Sigmoid colon (tissue), 7 donors: ENCODE measurements around the gene SEMA3F. TPM values are rescaled to one million over a fixed set of nuclear protein-coding genes. Genes with fewer than 3 reads are reported as not detected.

Experiments used
- DNase-seq: peaks from one replicate; pipeline ENCODE4 v3.0.0-alpha.2; 2019
- H3K27ac ChIP-seq, 4 donors: fragments of 200-600 bp; sonication (generic); one replicate each; pipeline ENCODE4 v1.5.1; 2016 to 2019; ENCODE audit warnings: mild to moderate bottlenecking in 1 of 4
- H3K27me3 ChIP-seq, 3 donors: fragments of 200-600 bp; sonication (generic); one replicate each; pipeline ENCODE4 v1.5.1; 2019; ENCODE audit warnings: mild to moderate bottlenecking in 1 of 3
- H3K36me3 ChIP-seq, 4 donors: fragments of 200-600 bp; sonication (generic); one replicate each; pipeline ENCODE4 v1.5.1; 2016 to 2019
- H3K4me1 ChIP-seq, 4 donors: fragments of 200-600 bp; sonication (generic); one replicate each; pipeline ENCODE4 v1.5.1; 2017 to 2019
- H3K4me3 ChIP-seq, 4 donors: fragments of 200-600 bp; sonication (generic); one replicate each; pipeline ENCODE4 v1.5.1; 2017 to 2019; ENCODE audit warnings: mild to moderate bottlenecking in 2 of 4, moderate library complexity in 1 of 4
- H3K9me3 ChIP-seq, 4 donors: fragments of 200-600 bp in 3 of 4; sonication (generic) in 3 of 4; one replicate each; pipeline versions ENCODE4 v1.5.1 to v1.6.1; 2013 to 2019
- EP300 ChIP-seq, 4 donors: sonication (generic); formaldehyde crosslinking; IDR thresholded peaks; one replicate each; pipeline ENCODE4 v1.6.1; 2017; ENCODE audit warnings: antibody characterized with exemption in 4 of 4
- POLR2A ChIP-seq, 2 donors: fragments of 450-650 bp; IDR thresholded peaks; one replicate each; pipeline ENCODE4 v1.6.1; 2016; ENCODE audit warnings: antibody characterized with exemption in 2 of 2, mild to moderate bottlenecking in 2 of 2, moderate library complexity in 2 of 2
- POLR2AphosphoS5 ChIP-seq, 4 donors: sonication (generic); formaldehyde crosslinking; IDR thresholded peaks; one replicate each; pipeline ENCODE4 v1.6.1; 2017; ENCODE audit warnings: antibody characterized with exemption in 4 of 4
- WGBS, 2 donors: extraction: QIAGEN DNeasy Blood & Tissue Kit; methylation state at CpG; one replicate each; pipeline ENCODE4 v1.1.7; 2013; 5-methylcytosine and 5-hydroxymethylcytosine counted together
- intact Hi-C: fragments of 100-400 bp; cut with DNase I; formaldehyde crosslinking; loops from one replicate; pipeline ENCODE4 v1.15.1; 2023
- polyA plus RNA-seq, 3 donors: library from polyadenylated mRNA; stranded (reverse); fragments of 200-250 nt; gene quantifications; one replicate each; pipeline ENCODE4 v1.2.3, GENCODE V29; 2013
- total RNA-seq, 4 donors: library from RNA; depleted of rRNA; stranded (reverse); fragments of >200 nt; gene quantifications; one replicate each; pipeline ENCODE4 v1.1.0, GENCODE V29; 2016
- TF ChIP-seq, protein P1 (sequence below), 4 experiments: fragments of 450-650 bp in 3 of 4; fragments of 200-600 bp in 1 of 4; IDR thresholded peaks; one replicate each; pipeline ENCODE4 v1.5.1; 2016 to 2019; ENCODE audit warnings: antibody characterized with exemption in 4 of 4, mild to moderate bottlenecking in 3 of 4, moderate library complexity in 2 of 4
- donor health status: healthy with polysubstance abuse.
- donor health status: Bipolar disorder and iron deficiency.
- donor health status: healthy.

Gene SEMA3F
- total and polyA plus RNA-seq, 7 donors, result 0.60 to 12.3 (median 7.5) TPM

DNA sequence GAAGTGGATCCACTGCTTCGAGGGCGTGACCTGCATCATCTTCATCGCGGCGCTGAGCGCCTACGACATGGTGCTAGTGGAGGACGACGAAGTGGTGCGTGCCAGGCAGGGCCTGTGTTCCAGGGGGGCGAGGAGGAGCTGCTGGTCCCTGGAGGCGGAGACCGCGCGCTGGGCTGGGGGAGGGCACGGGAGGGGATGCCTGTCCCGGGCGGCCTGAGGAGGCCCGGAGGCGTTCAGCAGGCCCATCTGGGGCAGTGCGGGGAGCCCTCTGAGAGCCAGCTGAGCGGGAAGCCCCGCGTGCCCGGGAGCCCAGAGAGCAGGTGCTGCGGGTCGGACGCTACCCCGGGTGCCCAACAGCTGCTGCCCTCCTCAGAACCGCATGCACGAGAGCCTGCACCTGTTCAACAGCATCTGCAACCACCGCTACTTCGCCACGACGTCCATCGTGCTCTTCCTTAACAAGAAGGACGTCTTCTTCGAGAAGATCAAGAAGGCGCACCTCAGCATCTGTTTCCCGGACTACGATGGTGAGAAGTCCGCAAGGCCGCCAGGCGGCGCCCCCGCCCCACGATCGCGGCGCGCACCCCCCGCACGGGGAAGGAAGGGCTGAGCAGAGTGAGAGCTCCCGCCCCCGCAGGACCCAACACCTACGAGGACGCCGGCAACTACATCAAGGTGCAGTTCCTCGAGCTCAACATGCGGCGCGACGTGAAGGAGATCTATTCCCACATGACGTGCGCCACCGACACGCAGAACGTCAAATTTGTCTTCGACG lies 39.2 kb downstream of the SEMA3F start:
- TF ChIP-seq POLR2AphosphoS5 (IDR thresholded peaks at IDR 0.05), result no peak
- TF ChIP-seq, protein P1, sequence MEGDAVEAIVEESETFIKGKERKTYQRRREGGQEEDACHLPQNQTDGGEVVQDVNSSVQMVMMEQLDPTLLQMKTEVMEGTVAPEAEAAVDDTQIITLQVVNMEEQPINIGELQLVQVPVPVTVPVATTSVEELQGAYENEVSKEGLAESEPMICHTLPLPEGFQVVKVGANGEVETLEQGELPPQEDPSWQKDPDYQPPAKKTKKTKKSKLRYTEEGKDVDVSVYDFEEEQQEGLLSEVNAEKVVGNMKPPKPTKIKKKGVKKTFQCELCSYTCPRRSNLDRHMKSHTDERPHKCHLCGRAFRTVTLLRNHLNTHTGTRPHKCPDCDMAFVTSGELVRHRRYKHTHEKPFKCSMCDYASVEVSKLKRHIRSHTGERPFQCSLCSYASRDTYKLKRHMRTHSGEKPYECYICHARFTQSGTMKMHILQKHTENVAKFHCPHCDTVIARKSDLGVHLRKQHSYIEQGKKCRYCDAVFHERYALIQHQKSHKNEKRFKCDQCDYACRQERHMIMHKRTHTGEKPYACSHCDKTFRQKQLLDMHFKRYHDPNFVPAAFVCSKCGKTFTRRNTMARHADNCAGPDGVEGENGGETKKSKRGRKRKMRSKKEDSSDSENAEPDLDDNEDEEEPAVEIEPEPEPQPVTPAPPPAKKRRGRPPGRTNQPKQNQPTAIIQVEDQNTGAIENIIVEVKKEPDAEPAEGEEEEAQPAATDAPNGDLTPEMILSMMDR (IDR thresholded peaks at IDR 0.05), result peak; percentile 65 to 87 (median 80)
- peak; percentile 81 for DNase-seq
- 12 to 18% methylated on average over 70 of the region's 70 CpGs for WGBS, 2 donors
- Histone ChIP-seq H3K4me3 (peak overlapping the region in 1 of 4 donors; percentile 13), H3K27ac (no peak overlapping the region), H3K4me1 (peaks cover 0 to 24% (median 24%) of the 10 kb centered on the region in 4 donors), H3K36me3 (no peaks in the 10 kb centered on the region), H3K27me3 (peaks cover 22 to 62% (median 33%) of the 10 kb centered on the region in 3 donors), H3K9me3 (no peaks in the 10 kb centered on the region)
- intact Hi-C loops, result loop anchor here (1.0 to 5.0 kb wide), 2 partner anchors 32 to 128 kb away; partner anchors contain the start of gene HYAL2

DNA sequence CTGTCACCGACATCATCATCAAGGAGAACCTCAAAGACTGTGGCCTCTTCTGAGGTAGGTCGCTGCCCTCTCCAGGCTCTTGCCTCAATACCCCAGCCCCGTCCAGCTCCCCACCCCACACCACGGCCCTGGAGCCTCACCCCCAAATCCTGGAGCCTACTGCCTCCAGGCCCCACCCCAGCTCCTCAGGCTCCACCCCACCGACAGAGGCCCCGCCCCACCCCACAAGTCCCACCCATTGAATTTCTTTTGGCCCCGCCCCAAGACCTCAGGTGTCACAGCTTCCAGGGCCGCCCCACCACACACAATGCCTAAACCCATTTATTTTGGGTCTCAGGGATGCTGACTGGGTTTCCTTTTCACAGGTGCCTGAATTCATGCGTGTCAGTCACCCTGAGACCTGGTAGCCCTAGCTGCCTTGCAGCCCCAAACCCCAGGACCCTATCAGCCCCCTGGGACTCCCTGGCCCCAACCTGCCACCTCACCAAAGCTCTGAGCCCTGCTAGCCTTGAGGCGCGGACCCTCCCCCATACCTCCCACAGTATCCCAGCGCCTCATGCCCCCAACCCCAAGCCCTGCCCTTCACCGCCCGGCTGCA lies 39.9 kb downstream of the SEMA3F start:
- Histone ChIP-seq H3K9me3 (no peaks in the 10 kb centered on the region), H3K4me3 (peak overlapping the region in 1 of 4 donors; percentile 13), H3K4me1 (peaks cover 0 to 24% (median 24%) of the 10 kb centered on the region in 4 donors), H3K27me3 (peaks cover 22 to 67% (median 38%) of the 10 kb centered on the region in 3 donors), H3K27ac (no peak overlapping the region), H3K36me3 (no peaks in the 10 kb centered on the region)
- intact Hi-C loops, result loop anchor here (1.0 to 5.0 kb wide), 2 partner anchors 31 to 127 kb away; partner anchors contain the start of gene HYAL2
- TF ChIP-seq POLR2A (IDR thresholded peaks at IDR 0.05), result no peak
- TF ChIP-seq, protein P1 (IDR thresholded peaks at IDR 0.05), result no peak
- TF ChIP-seq EP300 (IDR thresholded peaks at IDR 0.05), result no peak
- no peak for TF ChIP-seq POLR2AphosphoS5 (IDR thresholded peaks at IDR 0.05)
- WGBS, 2 donors, result 64% methylated on average over 14 of the region's 14 CpGs
- DNase-seq, result no peak

DNA sequence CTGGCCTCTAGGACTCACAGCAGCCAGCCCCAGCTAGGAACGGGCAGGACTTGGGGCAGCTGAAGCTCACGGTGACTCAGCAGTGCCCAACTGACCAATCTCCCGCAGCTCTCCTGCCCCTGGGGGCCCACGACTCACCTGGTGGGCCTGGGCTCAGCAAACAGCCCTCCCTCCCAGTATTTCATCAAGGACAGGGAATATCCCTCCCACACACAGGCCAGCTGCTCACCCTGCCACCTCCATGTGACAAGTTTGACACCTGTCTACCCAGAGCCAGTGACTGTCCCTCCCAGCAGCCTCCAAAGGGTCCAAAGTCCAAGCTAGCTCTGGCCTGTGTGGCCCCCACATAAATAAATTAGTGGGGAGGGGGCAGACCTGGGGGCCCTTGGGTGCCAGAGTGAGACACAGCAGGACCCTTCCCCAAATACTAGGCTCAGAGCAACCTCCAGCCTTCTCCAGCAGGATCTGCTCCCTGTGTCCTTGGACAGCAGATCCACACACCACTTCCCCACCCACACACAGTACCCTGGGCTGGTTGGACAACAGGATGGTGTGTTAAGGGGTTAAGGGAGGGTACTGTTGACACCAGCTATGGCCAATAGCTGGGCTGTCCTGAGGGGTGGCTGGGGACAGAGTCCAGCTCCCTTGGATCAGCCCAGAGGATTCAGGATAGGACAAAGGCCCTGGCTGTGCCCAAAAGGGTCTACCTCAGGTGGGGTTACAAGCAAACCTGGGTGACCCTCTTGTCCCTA lies 40.6 kb downstream of the SEMA3F start:
- H3K9me3 ChIP-seq, result no peaks in the 10 kb centered on the region
- no peak overlapping the region for H3K27ac ChIP-seq
- no peak for TF ChIP-seq EP300 (IDR thresholded peaks at IDR 0.05)
- TF ChIP-seq POLR2AphosphoS5 (IDR thresholded peaks at IDR 0.05), result no peak
- no peak for TF ChIP-seq POLR2A (IDR thresholded peaks at IDR 0.05)
- TF ChIP-seq, protein P1 (IDR thresholded peaks at IDR 0.05), result no peak
- no peaks in the 10 kb centered on the region for H3K36me3 ChIP-seq
- intact Hi-C loops, result no loop called here
- H3K4me1 ChIP-seq, result peaks cover 0 to 24% (median 24%) of the 10 kb centered on the region in 4 donors
- 41 to 67% methylated on average over 4 of the region's 4 CpGs for WGBS, 2 donors
- H3K27me3 ChIP-seq, result peaks cover 22 to 68% (median 40%) of the 10 kb centered on the region in 3 donors
- DNase-seq, result no peak
- no peak overlapping the region for H3K4me3 ChIP-seq

DNA sequence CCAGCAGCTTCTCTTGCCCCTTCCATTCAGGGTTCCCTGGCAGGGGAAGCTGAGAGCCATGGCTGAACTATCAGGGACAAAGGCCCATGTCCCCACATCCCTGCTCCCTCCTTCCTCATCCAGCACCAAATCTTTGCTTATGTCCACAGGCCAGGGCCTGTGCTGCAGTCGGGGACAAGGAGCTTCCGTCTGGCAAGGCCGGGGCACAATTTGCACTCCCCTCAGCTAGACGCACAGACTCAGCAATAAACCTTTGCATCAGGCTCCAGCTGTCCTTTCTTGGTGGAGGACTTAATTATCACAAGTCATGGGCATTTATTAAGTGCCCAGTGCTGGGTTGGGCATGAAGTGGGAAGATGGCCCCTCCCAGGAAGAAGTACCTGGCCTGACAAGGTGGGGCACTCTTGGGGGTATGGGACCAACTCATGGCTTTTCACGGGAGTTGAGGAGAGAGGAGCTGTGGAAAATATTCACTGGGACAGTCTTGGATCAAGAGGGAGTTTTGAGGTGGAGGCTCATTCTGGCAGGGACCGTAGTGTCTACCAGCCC lies 41.2 kb downstream of the SEMA3F start:
- Histone ChIP-seq H3K4me3 (no peak overlapping the region), H3K27ac (no peak overlapping the region), H3K4me1 (peaks cover 0 to 24% (median 24%) of the 10 kb centered on the region in 4 donors), H3K9me3 (no peaks in the 10 kb centered on the region), H3K27me3 (peaks cover 22 to 74% (median 47%) of the 10 kb centered on the region in 3 donors), H3K36me3 (no peaks in the 10 kb centered on the region)
- intact Hi-C loops, result no loop called here
- 64 to 77% methylated on average over 6 of the region's 6 CpGs for WGBS, 2 donors
- DNase-seq, result no peak
- TF ChIP-seq, protein P1 (IDR thresholded peaks at IDR 0.05), result no peak
- TF ChIP-seq POLR2AphosphoS5 (IDR thresholded peaks at IDR 0.05) (no peak), EP300 (IDR thresholded peaks at IDR 0.05) (no peak), POLR2A (IDR thresholded peaks at IDR 0.05) (no peak)
